H9 (cell line): ENCODE results near the gene ATF7IP2. TPM values are rescaled to one million over a fixed set of nuclear protein-coding genes. Genes with fewer than 3 reads are reported as not detected.

Experiments
- DNase-seq: peaks from one replicate; pipeline ENCODE4 v3.0.0-alpha.2; 2017
- H2AFZ ChIP-seq: one replicate; pipeline ENCODE4 v1.6.1; 2013; ENCODE audit warnings: mild to moderate bottlenecking, low read length, control low read depth, moderate library complexity
- H2AK5ac ChIP-seq: 2 replicates; pipeline ENCODE4 v1.6.1; 2013; ENCODE audit warnings: low read length, control low read depth, mixed read lengths; ENCODE audit not compliant: insufficient read length
- H2BK120ac ChIP-seq: one replicate; pipeline ENCODE4 v1.6.1; 2013; ENCODE audit warnings: low read depth, mild to moderate bottlenecking, low read length, control low read depth, inconsistent platforms; ENCODE audit not compliant: poor library complexity, severe bottlenecking
- H2BK12ac ChIP-seq: 2 replicates; pipeline ENCODE4 v1.6.1; 2013; ENCODE audit warnings: low read length, control low read depth, mixed read lengths, low read depth; ENCODE audit not compliant: insufficient read length
- H2BK15ac ChIP-seq: 2 replicates; pipeline ENCODE4 v1.6.1; 2013; ENCODE audit warnings: low read depth, low read length, control low read depth
- H2BK20ac ChIP-seq: one replicate; pipeline ENCODE4 v1.6.1; 2013; ENCODE audit warnings: low read depth, mild to moderate bottlenecking, low read length, control low read depth, inconsistent platforms; ENCODE audit not compliant: poor library complexity, severe bottlenecking
- H2BK5ac ChIP-seq: 2 replicates; pipeline ENCODE4 v1.6.1; 2013; ENCODE audit warnings: low read length, control low read depth, mixed read lengths; ENCODE audit not compliant: insufficient read length
- H3K14ac ChIP-seq: 2 replicates; pipeline ENCODE4 v1.6.1; 2013; ENCODE audit warnings: low read length, control low read depth; ENCODE audit not compliant: insufficient read depth
- H3K18ac ChIP-seq: 2 replicates; pipeline ENCODE4 v1.6.1; 2013; ENCODE audit warnings: low read depth, mild to moderate bottlenecking, mixed read lengths, low read length, control low read depth; ENCODE audit not compliant: insufficient read length
- H3K23ac ChIP-seq: 2 replicates; pipeline ENCODE4 v1.6.1; 2013; ENCODE audit warnings: low read length, control low read depth, mixed read lengths, low read depth; ENCODE audit not compliant: insufficient read length
- H3K23me2 ChIP-seq: 2 replicates; pipeline ENCODE4 v1.6.1; 2013; ENCODE audit warnings: low read depth, mild to moderate bottlenecking, mixed read lengths, low read length, control low read depth; ENCODE audit not compliant: insufficient read length, poor library complexity, severe bottlenecking
- H3K27ac ChIP-seq: 2 replicates; pipeline ENCODE4 v1.5.1; 2013; ENCODE audit warnings: low read length, control low read depth, mixed read lengths, low read depth; ENCODE audit not compliant: insufficient read length
- H3K27me3 ChIP-seq: 2 replicates; pipeline ENCODE4 v1.6.1; 2013; ENCODE audit warnings: low read length, control low read depth, inconsistent platforms; ENCODE audit not compliant: insufficient read depth
- H3K4ac ChIP-seq: 2 replicates; pipeline ENCODE4 v1.6.1; 2013; ENCODE audit warnings: low read depth, mild to moderate bottlenecking, control low read depth, inconsistent platforms, low read length, moderate library complexity
- H3K4me1 ChIP-seq: 2 replicates; pipeline ENCODE4 v1.6.1; 2013; ENCODE audit warnings: low read length, control low read depth, inconsistent platforms; ENCODE audit not compliant: insufficient read depth
- H3K4me2 ChIP-seq: 2 replicates; pipeline ENCODE4 v1.6.1; 2013; ENCODE audit warnings: low read length, control low read depth, mixed read lengths; ENCODE audit not compliant: insufficient read length, insufficient read depth
- H3K56ac ChIP-seq: 2 replicates; pipeline ENCODE4 v1.6.1; 2013; ENCODE audit warnings: low read depth, mild to moderate bottlenecking, mixed read lengths, low read length, control low read depth; ENCODE audit not compliant: insufficient read length
- H3K79me1 ChIP-seq: 2 replicates; pipeline ENCODE4 v1.6.1; 2013; ENCODE audit warnings: low read depth, mild to moderate bottlenecking, moderate library complexity, low read length, control low read depth, inconsistent platforms; ENCODE audit not compliant: insufficient read depth, poor library complexity, severe bottlenecking
- H3K79me2 ChIP-seq: 2 replicates; pipeline ENCODE4 v1.6.1; 2013; ENCODE audit warnings: low read length, control low read depth, inconsistent platforms; ENCODE audit not compliant: insufficient read depth
- H3K9ac ChIP-seq: 2 replicates; pipeline ENCODE4 v1.6.1; 2013; ENCODE audit warnings: low read length, control low read depth, mixed read lengths; ENCODE audit not compliant: insufficient read length; ENCODE audit errors: extremely low read depth
- H3K9me3 ChIP-seq: one replicate; pipeline ENCODE4 v1.6.1; 2013; ENCODE audit warnings: low read depth, low read length, inconsistent platforms; ENCODE audit not compliant: control insufficient read depth
- H3T11ph ChIP-seq: one replicate; pipeline ENCODE4 v1.6.1; 2013; ENCODE audit warnings: mild to moderate bottlenecking, low read length, control low read depth, inconsistent platforms
- H4K20me1 ChIP-seq: one replicate; pipeline ENCODE4 v1.6.1; 2013; ENCODE audit not compliant: control insufficient read depth, insufficient read length, insufficient read depth
- H4K5ac ChIP-seq: 2 replicates; pipeline ENCODE4 v1.6.1; 2013; ENCODE audit warnings: low read depth, mild to moderate bottlenecking, mixed read lengths, low read length, control low read depth; ENCODE audit not compliant: insufficient read length
- H4K8ac ChIP-seq: replicated peaks from 2 replicates; pipeline ENCODE4 v1.6.1; 2013; ENCODE audit warnings: low read length, control low read depth, mixed read lengths, low read depth; ENCODE audit not compliant: insufficient read length
- H4K91ac ChIP-seq: 2 replicates; pipeline ENCODE4 v1.6.1; 2013; ENCODE audit warnings: low read depth, mild to moderate bottlenecking, moderate library complexity, mixed read lengths, low read length, control low read depth; ENCODE audit not compliant: insufficient read length
- H3K27ac Mint-ChIP-seq, 3 experiments: 2 replicates in 2 of 3; 3 replicates in 1 of 3; pipeline ENCODE4 v1.8.0; 2020 to 2021; ENCODE audit warnings: mixed read lengths in 3 of 3, mild to moderate bottlenecking in 1 of 3, moderate library complexity in 1 of 3
- H3K27me3 Mint-ChIP-seq: 2 replicates; pipeline ENCODE4 v1.8.0; 2021; ENCODE audit warnings: low read depth, mild to moderate bottlenecking, moderate library complexity, mixed read lengths
- H3K36me3 Mint-ChIP-seq, 3 experiments: 2 replicates in 2 of 3; 3 replicates in 1 of 3; pipeline ENCODE4 v1.8.0; 2020 to 2021; ENCODE audit warnings: low read depth in 3 of 3, mixed read lengths in 3 of 3; ENCODE audit not compliant: insufficient read depth in 1 of 3
- H3K4me1 Mint-ChIP-seq, 2 experiments: 2 replicates each; pipeline ENCODE4 v1.8.0; 2020; ENCODE audit warnings: mixed read lengths in 2 of 2
- H3K4me3 Mint-ChIP-seq, 2 experiments: 2 replicates in 1 of 2; 3 replicates in 1 of 2; pipeline ENCODE4 v1.8.0; 2020 to 2021; ENCODE audit warnings: mild to moderate bottlenecking in 2 of 2, mixed read lengths in 2 of 2, moderate library complexity in 1 of 2
- H3K9me3 Mint-ChIP-seq, 2 experiments: 2 replicates in 1 of 2; 3 replicates in 1 of 2; pipeline ENCODE4 v1.8.0; 2020; ENCODE audit warnings: mild to moderate bottlenecking in 2 of 2, mixed read lengths in 2 of 2, moderate library complexity in 1 of 2
- CTCF ChIP-seq: fragments of 200-600 bp; sonication (generic); conservative IDR thresholded peaks from 3 replicates; pipeline ENCODE4 v1.8.0; 2021; ENCODE audit warnings: antibody characterized with exemption, mild to moderate bottlenecking
- WGBS: extraction: QIAGEN DNeasy Blood & Tissue Kit; methylation state at CpG from one replicate; pipeline ENCODE4 v1.1.7; 2013; ENCODE audit warnings: missing lambda C conversion rate, low lambda C conversion rate, mixed read lengths; ENCODE audit not compliant: insufficient read length; ENCODE audit errors: extremely low coverage; 5-methylcytosine and 5-hydroxymethylcytosine counted together
- total RNA-seq: library from RNA; stranded (reverse); gene quantifications from 2 replicates; pipeline ENCODE4 v1.2.1, GENCODE V29; 2021

Gene ATF7IP2
- total RNA-seq, 1 experiment from 2014 or later, result 21.5 TPM

GRCh38 chr16:10520869-10521578 is 135.2 kb downstream of the ATF7IP2 start:
- Histone ChIP-seq H2BK20ac (no peak overlapping the region), H3K18ac (no peak overlapping the region), H4K5ac (no peak overlapping the region), H3K4me2 (no peak overlapping the region), H4K8ac (no peak overlapping the region), H3K4me1 (no peaks in the 10 kb centered on the region; the same call in 1 of the 2 replicates), H3K9ac (no peak overlapping the region), H3T11ph (no peak overlapping the region), H3K27me3 (no peaks in the 10 kb centered on the region), H3K79me1 (no peaks in the 10 kb centered on the region), H2AK5ac (no peak overlapping the region), H3K23ac (no peak overlapping the region), H2BK12ac (no peak overlapping the region), H3K14ac (no peak overlapping the region), H2BK5ac (no peak overlapping the region), H3K56ac (no peak overlapping the region), H4K20me1 (no peaks in the 10 kb centered on the region), H3K4ac (no peak overlapping the region), H2BK120ac (no peak overlapping the region), H2AFZ (no peak overlapping the region), H3K79me2 (no peaks in the 10 kb centered on the region), H4K91ac (no peak overlapping the region), H3K23me2 (no peaks in the 10 kb centered on the region), H3K9me3 (no peaks in the 10 kb centered on the region), H3K27ac (no peak overlapping the region), H2BK15ac (no peak overlapping the region)
- Mint-ChIP-seq H3K9me3 (peaks cover 2% of the 10 kb centered on the region in 2 experiments; a peak in 2 of 5 replicates), H3K27ac (no peak overlapping the region), H3K27me3 (no peaks in the 10 kb centered on the region; the same call in 1 of the 2 replicates), H3K4me3 (no peak overlapping the region), H3K4me1 (0 out of 4 replicates have a peak, but pooled peaks cover 0 to 2% of the 10 kb centered on the region in 2 experiments), H3K36me3 (no peaks in the 10 kb centered on the region)
- WGBS, result no CpG with 5 or more reads among the region's 7 CpGs
- DNase-seq, result no peak
- no peak for TF ChIP-seq CTCF
